ENCODE data around the gene BRI3.

GRCh38 chr7:98291717-98292116 is 10.2 kb downstream of the BRI3 start:
- TF ChIP-seq POLR2A (IDR thresholded peaks at IDR 0.05) (no peak), CTCF (IDR thresholded peaks at IDR 0.05) (no peak)
